Measurements from ENCODE around the gene UTY. TPM values are rescaled to one million over a fixed set of nuclear protein-coding genes. Genes with fewer than 3 reads are reported as not detected.

The UTY gene
- total RNA-seq, 1 experiment from 2014 or later, result 17.2 TPM

GRCh38 chrY:13210961-13211646 is 268.7 kb downstream of the UTY start:
- in situ Hi-C loops (cut with HindIII; ENCODE audit: low sequenced_read_pairs), result no loop called here
- no peak for DNase-seq (ENCODE audit: low spot score)

- DNase-seq (ENCODE audit: low spot score), result no peak
- in situ Hi-C loops (cut with HindIII; ENCODE audit: low sequenced_read_pairs), result no loop called here
Measured at GRCh38 chrY:13205214-13205613, 274.6 kb downstream of the UTY start.

Other genes with a start within 250 kb of the UTY start
- gene TMSB4Y, start 223.9 kb upstream of the UTY start, total RNA-seq (2014; rRNA removed; shearing (Covaris generic)), result 2.7 TPM in 2 replicates